ENCODE results near the gene EIF5. TPM values are rescaled to one million over a fixed set of nuclear protein-coding genes. Genes with fewer than 3 reads are reported as not detected.

The EIF5 gene
- total RNA-seq, 1 donor from 2014 or later: 258 TPM

GRCh38 chr14:103315941-103316340 is 18.1 kb upstream of the EIF5 start:
- Mint-ChIP-seq H3K9me3 (no peaks in the 10 kb centered on the region), H3K4me3 (no peak overlapping the region), H3K27ac (no peak overlapping the region), H3K27me3 (peaks cover 7% of the 10 kb centered on the region), H3K36me3 (ENCODE audit: low read depth) (no peaks in the 10 kb centered on the region), H3K4me1 (no peaks in the 10 kb centered on the region)
- no peak for DNase-seq
- intact Hi-C loops (cut with micrococcal nuclease): no loop called here

- Mint-ChIP-seq H3K4me1 (no peaks in the 10 kb centered on the region), H3K9me3 (no peaks in the 10 kb centered on the region), H3K27me3 (peaks cover 11% of the 10 kb centered on the region), H3K4me3 (no peak overlapping the region), H3K27ac (no peak overlapping the region), H3K36me3 (ENCODE audit: low read depth) (no peaks in the 10 kb centered on the region)
- intact Hi-C loops (cut with micrococcal nuclease): no loop called here
- DNase-seq: no peak
These were observed 17.3 kb upstream of the EIF5 start for GRCh38 chr14:103316721-103317121.

DNA sequence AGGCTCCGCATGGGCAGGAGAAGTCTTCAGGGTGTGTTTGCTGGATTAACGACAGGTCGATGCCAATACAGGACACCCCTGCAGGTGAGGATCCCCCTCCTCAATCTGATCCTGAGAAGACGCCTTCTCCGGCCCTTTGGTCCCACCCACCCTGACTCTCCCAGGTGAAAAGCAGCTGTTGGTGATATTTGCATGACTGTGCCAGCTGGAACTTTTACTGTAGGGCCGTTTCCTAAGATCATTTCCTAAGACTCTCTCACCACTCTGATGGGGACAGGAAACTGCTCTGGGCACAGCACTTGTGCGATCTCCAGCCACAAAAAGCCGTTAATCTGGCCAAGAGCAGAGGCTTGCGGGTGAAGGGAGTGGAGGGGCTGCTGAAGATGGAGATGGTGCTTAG is 16.8 kb upstream of the EIF5 start:
- H3K27me3 Mint-ChIP-seq: peaks cover 13% of the 10 kb centered on the region
- intact Hi-C loops (cut with micrococcal nuclease): no loop called here
- no peaks in the 10 kb centered on the region for H3K4me1 Mint-ChIP-seq
- no peak overlapping the region for H3K27ac Mint-ChIP-seq
- H3K36me3 Mint-ChIP-seq (ENCODE audit: low read depth): no peaks in the 10 kb centered on the region
- H3K9me3 Mint-ChIP-seq: no peaks in the 10 kb centered on the region
- no peak overlapping the region for H3K4me3 Mint-ChIP-seq
- DNase-seq: no peak

GRCh38 chr14:103317976-103318580 is 16.0 kb upstream of the EIF5 start:
- no peak for DNase-seq
- H3K27me3 Mint-ChIP-seq: peaks cover 14% of the 10 kb centered on the region
- intact Hi-C loops (cut with micrococcal nuclease): no loop called here

GRCh38 chr14:103318750-103319419 is 15.2 kb upstream of the EIF5 start:
- H3K9me3 Mint-ChIP-seq: no peaks in the 10 kb centered on the region

More at GRCh38 chr14:103317976-103318580, 16.0 kb upstream of the EIF5 start:
- Mint-ChIP-seq H3K36me3 (ENCODE audit: low read depth) (no peaks in the 10 kb centered on the region), H3K4me1 (no peaks in the 10 kb centered on the region), H3K27ac (no peak overlapping the region), H3K4me3 (no peak overlapping the region), H3K9me3 (no peaks in the 10 kb centered on the region)

GRCh38 chr14:103319422-103319821 is 14.6 kb upstream of the EIF5 start:
- Mint-ChIP-seq H3K27me3 (peaks cover 20% of the 10 kb centered on the region), H3K4me3 (no peak overlapping the region), H3K36me3 (ENCODE audit: low read depth) (no peaks in the 10 kb centered on the region), H3K9me3 (no peaks in the 10 kb centered on the region), H3K4me1 (no peaks in the 10 kb centered on the region), H3K27ac (no peak overlapping the region)
- intact Hi-C loops (cut with micrococcal nuclease): no loop called here
- DNase-seq: no peak

More at GRCh38 chr14:103318750-103319419, 15.2 kb upstream of the EIF5 start:
- no peak for DNase-seq
- H3K4me3 Mint-ChIP-seq: no peak overlapping the region
- H3K27me3 Mint-ChIP-seq: peaks cover 20% of the 10 kb centered on the region
- H3K4me1 Mint-ChIP-seq: no peaks in the 10 kb centered on the region
- intact Hi-C loops (cut with micrococcal nuclease): no loop called here
- no peaks in the 10 kb centered on the region for H3K36me3 Mint-ChIP-seq (ENCODE audit: low read depth)
- no peak overlapping the region for H3K27ac Mint-ChIP-seq

GRCh38 chr14:103326078-103326477 is 8.0 kb upstream of the EIF5 start:
- intact Hi-C loops (cut with micrococcal nuclease): no loop called here
- no peaks in the 10 kb centered on the region for H3K9me3 Mint-ChIP-seq
- no peak for DNase-seq
- no peaks in the 10 kb centered on the region for H3K4me1 Mint-ChIP-seq
- peaks cover 17% of the 10 kb centered on the region for H3K27me3 Mint-ChIP-seq
- no peak overlapping the region for H3K4me3 Mint-ChIP-seq
- no peaks in the 10 kb centered on the region for H3K36me3 Mint-ChIP-seq (ENCODE audit: low read depth)
- H3K27ac Mint-ChIP-seq: no peak overlapping the region

DNA sequence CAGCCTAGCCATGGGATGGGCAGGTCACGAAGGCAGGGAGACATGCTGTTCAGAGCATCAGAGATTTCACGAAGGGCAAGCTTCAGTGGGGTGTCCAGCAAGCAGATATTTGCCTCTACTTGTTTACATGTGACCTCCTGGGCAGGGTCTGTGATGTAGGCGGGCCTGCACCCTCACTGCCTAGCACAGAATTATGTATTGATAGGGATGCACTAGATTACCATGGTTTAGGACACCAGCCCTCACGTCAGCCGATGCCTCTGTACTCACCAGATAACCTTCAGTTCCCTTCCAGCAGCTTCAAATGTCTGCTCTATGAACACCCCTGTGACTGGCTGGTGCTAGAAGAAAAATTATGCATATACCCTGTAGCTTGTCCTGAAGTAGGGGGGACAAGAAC is 5.1 kb upstream of the EIF5 start:
- peaks cover 4% of the 10 kb centered on the region for H3K27me3 Mint-ChIP-seq
- intact Hi-C loops (cut with micrococcal nuclease): no loop called here
- H3K36me3 Mint-ChIP-seq (ENCODE audit: low read depth): peaks cover under 1% of the 10 kb centered on the region
- H3K4me1 Mint-ChIP-seq: peaks cover 7% of the 10 kb centered on the region
- H3K9me3 Mint-ChIP-seq: no peaks in the 10 kb centered on the region
- no peak overlapping the region for H3K27ac Mint-ChIP-seq
- no peak overlapping the region for H3K4me3 Mint-ChIP-seq
- no peak for DNase-seq

- no peak overlapping the region for H3K27ac Mint-ChIP-seq
- no peak for DNase-seq
- intact Hi-C loops (cut with micrococcal nuclease): loop anchor here (5.0 to 10.0 kb wide), 2 partner anchors 1015 to 1507 kb away; partner anchors contain the start of gene ZNF839
- peaks cover 2% of the 10 kb centered on the region for H3K36me3 Mint-ChIP-seq (ENCODE audit: low read depth)
- no peaks in the 10 kb centered on the region for H3K9me3 Mint-ChIP-seq
- H3K27me3 Mint-ChIP-seq: peaks cover 4% of the 10 kb centered on the region
- peaks cover 8% of the 10 kb centered on the region for H3K4me1 Mint-ChIP-seq
- no peak overlapping the region for H3K4me3 Mint-ChIP-seq
These were observed 4.4 kb upstream of the EIF5 start for GRCh38 chr14:103329401-103330347.

- no peak for DNase-seq
- H3K36me3 Mint-ChIP-seq (ENCODE audit: low read depth): peaks cover 9% of the 10 kb centered on the region
- intact Hi-C loops (cut with micrococcal nuclease): loop anchor here (5.0 to 10.0 kb wide), 2 partner anchors 1016 to 1508 kb away; partner anchors contain the start of gene ZNF839
- no peak overlapping the region for H3K27ac Mint-ChIP-seq
- peaks cover 4% of the 10 kb centered on the region for H3K27me3 Mint-ChIP-seq
- no peak overlapping the region for H3K4me3 Mint-ChIP-seq
- peaks cover 12% of the 10 kb centered on the region for H3K4me1 Mint-ChIP-seq
- H3K9me3 Mint-ChIP-seq: no peaks in the 10 kb centered on the region
These were observed 3.5 kb upstream of the EIF5 start for GRCh38 chr14:103330536-103330935.

DNA sequence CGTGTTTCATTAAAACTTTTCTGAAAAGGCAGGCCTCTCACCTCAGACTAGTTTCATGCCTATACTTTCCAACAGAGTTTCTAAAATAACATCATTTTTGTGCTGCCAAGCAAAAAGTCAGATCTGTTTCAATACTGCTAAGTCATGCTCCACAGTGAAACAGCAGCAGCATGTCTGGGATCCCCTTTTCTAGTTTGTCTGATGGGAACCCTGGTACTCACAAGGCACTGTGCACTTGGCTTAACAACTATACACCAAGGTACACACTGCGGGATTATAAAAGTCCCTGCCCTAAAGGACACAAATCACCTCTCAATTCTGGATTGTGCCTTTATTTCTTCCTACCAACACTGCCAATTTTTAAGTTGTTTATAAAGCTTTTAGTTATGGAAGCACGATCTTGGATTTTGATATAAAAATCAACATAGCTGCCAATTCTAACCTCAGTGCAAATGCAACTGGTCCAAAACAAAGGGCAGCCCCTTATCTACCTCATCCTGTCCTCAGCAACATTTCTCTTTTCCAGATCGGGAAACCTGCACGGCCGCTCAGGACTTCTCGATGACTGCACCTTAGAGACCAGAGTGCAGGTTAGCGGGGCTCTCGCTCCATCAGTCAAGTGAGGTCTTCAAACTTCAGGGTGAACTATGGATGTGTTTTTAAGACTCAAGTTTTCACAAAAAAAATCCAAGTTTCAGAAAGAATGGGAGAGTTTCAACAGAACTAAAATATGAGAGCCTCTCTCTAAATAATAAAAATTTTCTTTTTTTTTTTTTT is 1.7 kb upstream of the EIF5 start:
- intact Hi-C loops (cut with micrococcal nuclease): loop anchor here (5.0 to 10.0 kb wide), 2 partner anchors 1018 to 1510 kb away; partner anchors contain the start of gene ZNF839
- Mint-ChIP-seq H3K36me3 (ENCODE audit: low read depth) (peaks cover 27% of the 10 kb centered on the region), H3K27me3 (peaks cover 4% of the 10 kb centered on the region), H3K27ac (peak overlapping the region; percentile 53), H3K9me3 (no peaks in the 10 kb centered on the region), H3K4me1 (peaks cover 27% of the 10 kb centered on the region), H3K4me3 (peak overlapping the region; percentile 92)
- no peak for DNase-seq

DNA sequence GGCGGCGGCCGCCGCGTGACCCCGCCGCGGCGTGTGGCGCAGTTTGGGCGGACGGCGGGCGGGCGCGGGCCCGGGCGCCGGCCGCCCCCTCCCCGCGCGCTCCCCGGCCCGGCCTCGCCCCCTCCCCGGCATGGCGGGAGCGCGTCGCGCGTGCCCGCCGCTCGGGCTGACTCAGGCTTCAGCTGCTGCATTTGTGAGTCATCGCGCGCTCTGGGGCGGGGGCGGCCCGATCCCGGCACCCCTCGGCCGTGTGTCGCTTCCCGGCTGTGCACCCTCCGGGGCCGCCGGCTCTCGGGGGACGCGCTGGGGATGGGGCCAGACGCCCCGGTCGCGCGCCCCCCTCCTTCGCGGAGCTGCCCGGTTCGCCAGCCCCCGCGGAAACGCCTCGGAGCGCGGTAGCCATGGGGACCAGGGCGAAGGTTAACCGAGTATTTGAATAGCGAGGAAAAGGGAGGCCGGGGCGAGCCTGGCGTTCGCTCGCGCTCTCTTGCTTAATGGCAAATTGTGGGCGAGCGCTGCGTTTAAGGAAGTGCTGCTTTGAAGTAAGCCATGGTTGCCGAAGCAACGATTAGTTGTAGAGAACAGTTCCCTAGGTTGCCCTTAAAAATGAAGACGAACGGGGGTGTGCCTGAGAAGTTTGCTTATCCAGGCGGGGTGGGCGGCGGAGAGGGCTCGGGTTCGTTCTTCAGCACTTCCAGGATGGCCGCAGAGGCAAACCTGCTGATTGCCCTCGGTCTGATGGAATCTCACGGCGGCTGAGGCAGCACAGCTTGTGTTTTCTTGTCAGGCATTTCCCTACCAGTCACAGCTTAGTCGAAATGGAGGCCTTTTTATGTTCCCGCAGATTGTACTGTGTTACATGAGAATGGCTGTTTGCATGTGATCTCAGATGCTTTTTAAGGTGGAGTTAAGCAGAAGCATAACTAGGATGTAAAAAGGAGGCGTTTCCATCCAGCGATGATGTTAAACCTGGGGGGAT is 896 bp downstream of the EIF5 start:
- H3K4me3 Mint-ChIP-seq: peak overlapping the region; percentile 92
- H3K9me3 Mint-ChIP-seq: no peaks in the 10 kb centered on the region
- peaks cover 53% of the 10 kb centered on the region for H3K36me3 Mint-ChIP-seq (ENCODE audit: low read depth)
- H3K4me1 Mint-ChIP-seq: peaks cover 37% of the 10 kb centered on the region
- intact Hi-C loops (cut with micrococcal nuclease): loop anchor here (1.0 to 10.0 kb wide), 5 partner anchors 50 to 1513 kb away; partner anchors contain the start of genes BAG5, COA8, MARK3 and ZNF839
- peak overlapping the region; percentile 98 for H3K27ac Mint-ChIP-seq
- peak; percentile 89 for DNase-seq
- H3K27me3 Mint-ChIP-seq: peaks cover 2% of the 10 kb centered on the region
